Endothelial cell of umbilical vein (primary cell): Measurements from ENCODE around the gene CARD11. TPM values are rescaled to one million over a fixed set of nuclear protein-coding genes. Genes with fewer than 3 reads are reported as not detected.

Experiments used
- BruUV-seq: library from RNA; stranded (reverse); fragments of 400-500 nt; replicated peaks from 2 replicates; lab custom pipeline; 2021; lab: Mats Ljungman, UMichigan
- CTCF ChIA-PET: fragments of 300-600, 350-600 bp; sonication (Branson Sonifier 250); formaldehyde crosslinking; loops from one replicate; lab custom pipeline; 2021; ENCODE audit warnings: antibody characterized with exemption, inconsistent platforms; lab: Charles Lee
- POLR2A ChIA-PET: fragments of 300-600, 350-600 bp; sonication (Branson Sonifier 250); formaldehyde crosslinking; loops from one replicate; lab custom pipeline; 2021; ENCODE audit warnings: antibody characterized with exemption, inconsistent platforms; lab: Charles Lee
- DNase-seq: peaks from one replicate; pipeline ENCODE4 v3.0.0-alpha.2; 2011; ENCODE audit warnings: low read depth, low spot score
- FAIRE-seq: peaks from 2 replicates; lab custom pipeline; 2011; peaks lifted over from hg19 to GRCh38; lab: Jason Lieb, UNC
- H2AFZ ChIP-seq: 2 replicates; pipeline ENCODE4 v1.6.0; 2012; ENCODE audit warnings: low read depth, low read length, control low read depth, inconsistent platforms
- H3K27ac ChIP-seq: 2 replicates; pipeline ENCODE4 v1.5.1; 2011; ENCODE audit warnings: low read depth, mild to moderate bottlenecking, control low read depth, low read length, moderate library complexity; ENCODE audit not compliant: insufficient read depth
- H3K27me3 ChIP-seq, 2 experiments: 2 replicates each; pipeline versions ENCODE4 v1.6.0 to v1.6.1; 2011; ENCODE audit warnings: low read length in 2 of 2, mixed read lengths in 1 of 2; ENCODE audit not compliant: control insufficient read depth in 2 of 2, insufficient read depth in 2 of 2
- H3K36me3 ChIP-seq, 2 experiments: 2 replicates in 1 of 2; 3 replicates in 1 of 2; pipeline ENCODE4 v1.5.1; 2011; ENCODE audit warnings: low read length in 2 of 2, mild to moderate bottlenecking in 1 of 2, moderate library complexity in 1 of 2; ENCODE audit not compliant: control insufficient read depth in 2 of 2, insufficient read depth in 2 of 2; ENCODE audit errors: extremely low read depth in 1 of 2
- H3K4me1 ChIP-seq: 3 replicates; pipeline ENCODE4 v1.5.1; 2011; ENCODE audit warnings: mild to moderate bottlenecking, low read length; ENCODE audit not compliant: control insufficient read depth, insufficient read depth; ENCODE audit errors: extremely low read depth
- H3K4me2 ChIP-seq: 2 replicates; pipeline ENCODE4 v1.6.1; 2011; ENCODE audit warnings: low read length, control low read depth, mixed read lengths; ENCODE audit not compliant: insufficient read depth
- H3K4me3 ChIP-seq, 3 experiments: fragments of 200-600 bp in 1 of 3; sonication (generic), shearing (Covaris generic) in 1 of 3; replicated peaks in 1 of 3; 2 replicates each; pipeline ENCODE4 v1.5.1; 2011 to 2016; ENCODE audit warnings: control low read depth in 3 of 3, low read length in 3 of 3, mild to moderate bottlenecking in 2 of 3, inconsistent platforms in 1 of 3, low read depth in 1 of 3, moderate library complexity in 1 of 3; ENCODE audit not compliant: insufficient read depth in 1 of 3
- H3K79me2 ChIP-seq: 2 replicates; pipeline ENCODE4 v1.6.0; 2012; ENCODE audit warnings: low read length, inconsistent platforms; ENCODE audit not compliant: control insufficient read depth, insufficient read depth
- H3K9ac ChIP-seq: replicated peaks from 2 replicates; pipeline ENCODE3; 2011; ENCODE audit warnings: low read length, control low read depth; ENCODE audit not compliant: insufficient read depth; ENCODE audit errors: extremely low read depth
- H3K9me1 ChIP-seq: replicated peaks from 3 replicates; pipeline ENCODE4 v1.6.0; 2011; ENCODE audit warnings: mild to moderate bottlenecking, low read length; ENCODE audit not compliant: control insufficient read depth, insufficient read depth; ENCODE audit errors: extremely low read depth
- H3K9me3 ChIP-seq: replicated peaks from 2 replicates; pipeline ENCODE4 v1.5.1; 2012; ENCODE audit warnings: low read length, inconsistent platforms; ENCODE audit not compliant: control insufficient read depth, insufficient read depth
- H4K20me1 ChIP-seq: replicated peaks from 2 replicates; pipeline ENCODE3; 2011; ENCODE audit warnings: mild to moderate bottlenecking, low read length; ENCODE audit not compliant: control insufficient read depth, insufficient read depth; ENCODE audit errors: extremely low read depth
- CTCF ChIP-seq, 2 donors: IDR thresholded peaks; 1 replicate in 1 of 2; 2 replicates in 1 of 2; pipeline ENCODE4 v1.5.1; 2011; ENCODE audit warnings: low read length in 2 of 2, mild to moderate bottlenecking in 2 of 2, moderate library complexity in 2 of 2, control low read depth in 1 of 2, inconsistent platforms in 1 of 2, low read depth in 1 of 2; ENCODE audit not compliant: insufficient read depth in 1 of 2; ENCODE audit errors: extremely low read depth in 1 of 2
- EZH2 ChIP-seq: IDR thresholded peaks from 2 replicates; pipeline ENCODE4 v1.6.1; 2012; ENCODE audit warnings: borderline replicate concordance, low read depth, mild to moderate bottlenecking, moderate library complexity, low read length, inconsistent platforms; ENCODE audit not compliant: severe bottlenecking
- FOS ChIP-seq: IDR thresholded peaks from 2 replicates; pipeline ENCODE4 v1.6.1; 2011; ENCODE audit warnings: mild to moderate bottlenecking, low read length, moderate library complexity, borderline replicate concordance; ENCODE audit not compliant: insufficient read depth
- GATA2 ChIP-seq: IDR thresholded peaks from 2 replicates; pipeline ENCODE4 v1.7.0; 2011; ENCODE audit warnings: low read depth, mild to moderate bottlenecking, moderate library complexity, mixed read lengths, low read length; ENCODE audit not compliant: insufficient read length, insufficient read depth
- JUN ChIP-seq: IDR thresholded peaks from 2 replicates; pipeline ENCODE4 v1.6.1; 2011; ENCODE audit warnings: borderline replicate concordance, low read depth; ENCODE audit not compliant: insufficient read length, insufficient read depth
- MAX ChIP-seq: IDR thresholded peaks from 2 replicates; pipeline ENCODE4 v1.6.1; 2011; ENCODE audit not compliant: insufficient read depth, insufficient read length
- MYC ChIP-seq: IDR thresholded peaks from one replicate; pipeline ENCODE4 v1.6.1; 2011; ENCODE audit warnings: mild to moderate bottlenecking, low read depth, low read length
- POLR2A ChIP-seq: IDR thresholded peaks from 2 replicates; pipeline ENCODE4 v1.6.1; 2012; ENCODE audit warnings: low read depth, mild to moderate bottlenecking, control low read depth, low read length
- POLR2AphosphoS5 ChIP-seq: IDR thresholded peaks from 2 replicates; pipeline ENCODE4 v1.6.1; 2012; ENCODE audit warnings: low read depth, mild to moderate bottlenecking, control low read depth, low read length, moderate library complexity; ENCODE audit not compliant: insufficient read depth
- dilution Hi-C: fragments of 300-500 bp; cut with MboI; formaldehyde crosslinking; loops from one replicate; pipeline ENCODE4 v1.15.0; 2019; ENCODE audit warnings: low sequenced_read_pairs; ENCODE audit not compliant: extremely low pct_ligation_motif_present
- intact Hi-C: fragments of 100-400 bp; cut with micrococcal nuclease; formaldehyde crosslinking; loops from one replicate; pipeline ENCODE4 v1.10.0; 2022
- polyA plus RNA-seq, 4 experiments: library from polyadenylated mRNA; depleted of rRNA in 3 of 4; stranded (reverse) in 3 of 4; unstranded in 1 of 4; fragments of >200 nt; gene quantifications; 2 replicates each; pipeline versions ENCODE4 v1.2.1 to v1.2.3, GENCODE V29; 2011 to 2012; ENCODE audit warnings: missing spikeins in 1 of 4
- total RNA-seq: library from RNA; stranded (reverse); gene quantifications from 2 replicates; pipeline ENCODE4 v1.2.3, GENCODE V29; 2021

The CARD11 gene
- total and polyA plus RNA-seq, 2 donors (not counting 3 experiments of a cell fraction or from before 2014, with no cell fraction given): 20.4 to 41.8 TPM

- TF ChIP-seq GATA2 (no peak), POLR2AphosphoS5 (no peak), JUN (no peak), MAX (no peak), EZH2 (no peak), CTCF (IDR thresholded peaks at IDR 0.05; ENCODE audit: extremely low read depth in 1 of 2, insufficient read depth in 1 of 2, low read depth in 1 of 2, low read length in 2 of 2) (no peak), FOS (no peak), MYC (no peak), POLR2A (no peak)
- no TSS peak for BruUV-seq
- Histone ChIP-seq H3K27me3 (peaks cover 0 to under 1% of the 10 kb centered on the region in 2 experiments), H3K4me3 (no peak overlapping the region), H2AFZ (no peak overlapping the region), H3K79me2 (no peaks in the 10 kb centered on the region), H4K20me1 (no peaks in the 10 kb centered on the region), H3K9me3 (no peaks in the 10 kb centered on the region), H3K27ac (no peak overlapping the region), H3K36me3 (no peaks in the 10 kb centered on the region), H3K4me1 (no peaks in the 10 kb centered on the region), H3K9ac (no peak overlapping the region), H3K9me1 (no peaks in the 10 kb centered on the region), H3K4me2 (no peak overlapping the region)
- dilution Hi-C loops (no loop called here), intact Hi-C loops (no loop called here)
- ChIA-PET CTCF (no interaction called here), POLR2A (no interaction called here)
- no peak for DNase-seq
- no peak for FAIRE-seq
Measured at GRCh38 chr7:3070908-3071307, 27.2 kb upstream of the CARD11 start.
